ENCODE measurements around the gene ITGB6.

The ITGB6 gene

DNA sequence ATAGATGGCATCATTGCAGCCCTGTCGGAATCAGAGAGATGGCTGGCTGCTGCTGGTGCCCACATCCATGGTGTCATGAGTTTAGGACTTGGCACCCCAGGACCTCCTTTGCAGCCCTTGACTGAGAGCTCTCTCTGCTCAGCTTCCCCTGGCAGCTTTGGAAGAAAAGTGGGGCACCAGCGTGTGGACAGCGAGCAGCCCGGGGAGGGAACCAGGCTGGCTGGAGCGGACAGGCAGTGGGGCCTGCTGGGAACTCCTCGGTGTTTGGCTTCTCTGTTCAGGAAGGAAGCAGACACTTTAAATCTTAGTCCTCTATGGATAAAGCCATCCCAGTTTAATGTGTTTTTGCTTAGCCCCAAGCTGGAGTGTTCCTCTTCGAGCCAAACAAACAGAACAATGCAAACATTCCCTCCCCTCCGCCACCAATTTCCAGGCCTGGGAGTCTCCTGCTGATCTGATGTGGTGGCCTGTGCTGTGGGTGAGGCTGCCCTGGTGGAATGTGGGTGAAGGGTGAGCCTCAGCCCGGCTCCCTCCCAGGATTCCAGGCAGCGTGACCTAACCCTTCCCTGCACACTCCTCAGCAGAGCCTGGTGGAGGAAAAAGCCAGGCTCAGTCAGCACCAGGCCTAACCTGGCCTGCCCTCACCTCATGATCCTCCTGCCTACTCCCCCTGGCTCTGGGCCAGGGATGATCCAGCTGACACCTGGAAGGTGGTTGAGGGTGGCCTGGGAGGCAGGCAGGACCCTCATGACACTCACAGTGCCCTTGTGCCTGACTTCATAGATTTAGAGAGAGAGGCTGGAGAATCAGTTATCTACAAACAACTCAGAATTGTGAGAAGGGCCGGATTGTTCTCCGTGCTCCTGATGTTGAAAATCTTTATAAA lies 21.6 kb upstream of the ITGB6 start:
- DNase-seq (ENCODE audit: low read depth, low spot score), result no peak

DNA sequence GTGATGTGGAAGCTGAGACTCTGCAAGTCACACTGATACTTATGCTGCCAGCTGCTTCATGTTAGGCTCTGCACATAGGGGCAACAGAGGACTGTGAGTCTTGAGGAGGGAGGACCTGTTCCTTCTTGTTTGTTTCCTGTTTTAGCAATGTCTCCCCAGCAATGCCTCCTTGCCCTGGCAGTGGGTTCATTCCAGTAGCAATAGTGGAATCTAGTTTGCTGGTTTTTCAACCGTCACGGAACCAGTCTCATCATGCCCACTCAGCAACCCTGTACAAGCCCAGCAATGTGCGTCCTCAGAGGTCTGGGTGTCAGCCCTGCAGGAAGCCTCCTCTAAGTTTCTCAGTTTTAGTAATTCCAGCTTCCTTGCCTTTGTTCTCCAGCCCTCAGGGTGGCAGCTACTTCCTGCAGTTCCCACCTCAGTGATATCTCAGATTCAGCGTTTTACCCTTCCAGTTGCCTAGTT lies 20.5 kb upstream of the ITGB6 start:
- DNase-seq (ENCODE audit: low read depth, low spot score), result no peak

DNA sequence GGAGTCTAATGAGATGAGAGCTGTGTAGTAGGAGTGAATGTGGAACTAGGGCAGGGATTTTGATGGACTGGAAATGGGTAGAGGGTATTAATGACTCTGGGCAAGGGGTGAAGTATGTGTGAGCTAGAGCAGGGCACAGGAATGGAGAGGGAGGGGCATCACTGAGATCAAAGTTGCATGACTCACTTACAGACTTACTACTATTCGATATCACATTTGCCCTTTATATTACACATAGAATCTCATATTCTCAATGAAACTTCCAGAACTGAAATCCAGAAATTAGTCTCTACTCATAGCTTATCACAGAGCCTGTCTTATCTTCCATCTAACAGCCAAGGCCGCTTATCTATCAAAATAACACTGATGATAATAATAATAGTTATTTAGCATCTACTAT lies 20.0 kb upstream of the ITGB6 start:
- no peak for DNase-seq (ENCODE audit: low read depth, low spot score)

DNA sequence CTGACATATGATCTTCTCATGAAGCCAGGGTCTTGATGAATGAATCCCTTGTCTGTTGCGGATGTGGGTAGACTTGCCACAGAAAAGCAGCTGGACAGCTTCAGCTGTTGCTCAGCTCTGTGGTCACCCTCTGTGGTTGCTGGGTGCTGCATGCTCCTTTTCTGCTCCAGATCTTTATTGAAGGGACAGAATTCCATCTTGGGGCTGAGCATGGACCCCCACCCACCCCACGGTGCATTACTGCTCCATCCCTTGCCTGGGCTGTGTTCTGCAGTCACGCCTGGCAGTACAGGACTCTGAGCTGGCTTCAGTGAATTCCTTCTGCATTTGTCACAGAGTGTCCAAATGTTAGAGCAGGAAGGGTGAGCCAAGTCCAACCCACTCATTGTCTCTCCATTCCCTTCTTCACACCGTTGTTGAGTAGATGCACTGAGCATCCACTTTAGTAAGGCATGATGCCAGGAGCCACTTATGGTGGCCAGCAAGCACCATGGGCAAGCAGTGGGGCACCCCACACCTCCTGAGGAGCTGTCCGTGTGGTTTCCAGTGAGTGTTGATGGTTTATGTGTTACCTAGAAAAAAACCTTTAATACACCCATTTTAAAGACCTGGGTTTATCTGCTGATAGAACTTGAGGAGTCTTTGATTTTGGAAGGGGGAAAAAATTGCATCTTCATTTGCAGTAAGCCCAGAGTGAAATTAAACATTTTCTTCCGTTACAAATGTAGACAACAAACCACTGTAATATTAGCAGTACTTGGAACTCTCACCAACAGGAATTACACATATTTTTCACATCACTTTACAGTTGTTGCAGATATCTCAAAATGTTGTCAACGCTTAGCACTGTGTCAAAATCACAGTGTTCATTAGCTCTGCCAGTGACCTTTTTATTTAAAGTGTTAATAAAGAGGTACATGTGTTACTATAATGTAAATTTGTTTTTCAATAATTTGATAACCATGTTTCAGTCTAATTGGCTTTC lies 14.7 kb upstream of the ITGB6 start:
- no peak for DNase-seq (ENCODE audit: low read depth, low spot score)

DNA sequence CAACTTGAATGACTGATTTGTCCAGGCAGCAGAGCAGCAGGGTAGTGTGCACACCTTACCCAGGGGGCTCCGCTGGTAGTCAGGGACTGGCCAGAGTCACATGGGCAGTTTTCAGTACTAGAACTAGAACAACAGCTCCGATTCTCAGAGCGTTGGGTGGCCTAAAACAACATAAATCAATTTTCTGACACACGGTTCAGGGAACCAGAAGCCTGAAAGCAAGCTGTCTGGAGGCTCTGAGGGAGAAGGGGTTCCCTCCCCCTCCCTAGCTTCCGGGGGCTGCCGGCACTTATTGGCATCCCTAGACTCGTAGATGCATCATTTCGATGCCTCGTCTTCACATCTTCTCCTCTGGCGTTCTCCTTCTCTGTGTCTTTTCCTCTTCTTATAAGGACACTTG lies 13.4 kb upstream of the ITGB6 start:
- no peak for DNase-seq (ENCODE audit: low read depth, low spot score)

DNA sequence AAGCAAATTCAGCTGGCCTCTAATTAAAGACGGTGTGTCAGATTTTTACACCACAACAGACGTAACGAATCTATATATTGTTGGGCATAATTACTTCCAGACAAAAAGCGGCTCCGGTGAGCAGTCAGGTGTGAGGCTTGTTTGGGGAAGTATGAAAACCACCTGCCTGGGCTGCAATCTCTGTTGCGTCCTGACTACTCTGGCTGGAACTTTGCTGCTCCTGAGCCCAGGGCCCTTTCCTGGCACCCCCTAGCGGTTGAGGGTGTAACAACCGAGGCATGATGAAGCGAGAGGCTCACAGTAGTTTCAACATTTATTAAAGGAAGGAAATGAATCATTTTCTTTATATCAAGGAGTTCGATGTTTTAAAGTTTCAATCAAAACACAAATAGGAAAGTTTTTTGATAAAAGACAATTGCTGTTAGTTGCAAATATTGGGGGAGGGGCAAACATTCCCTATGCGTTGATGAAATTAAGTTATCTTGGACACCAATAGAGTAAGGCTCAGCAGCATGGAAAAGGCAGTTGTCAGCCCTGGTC lies 10.6 kb upstream of the ITGB6 start:
- DNase-seq (ENCODE audit: low read depth, low spot score), result peak; percentile 42

DNA sequence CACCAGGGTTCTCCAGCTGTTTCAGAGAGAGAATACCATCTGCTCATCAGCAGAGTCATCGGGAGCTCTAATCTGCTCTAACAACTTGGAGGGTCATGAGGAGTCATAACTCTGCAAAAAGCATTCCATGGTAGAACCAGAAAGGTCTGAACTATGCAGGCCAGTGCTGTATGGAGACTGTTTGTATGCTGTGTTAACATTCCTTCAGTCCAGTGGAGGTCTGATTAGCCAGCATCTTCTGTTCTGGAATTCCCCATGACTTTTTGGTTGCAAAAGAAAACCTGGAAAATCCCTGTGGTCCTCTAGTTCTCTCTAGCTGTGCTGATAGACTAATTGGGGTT lies 9.4 kb upstream of the ITGB6 start:
- no peak for DNase-seq (ENCODE audit: low read depth, low spot score)

DNA sequence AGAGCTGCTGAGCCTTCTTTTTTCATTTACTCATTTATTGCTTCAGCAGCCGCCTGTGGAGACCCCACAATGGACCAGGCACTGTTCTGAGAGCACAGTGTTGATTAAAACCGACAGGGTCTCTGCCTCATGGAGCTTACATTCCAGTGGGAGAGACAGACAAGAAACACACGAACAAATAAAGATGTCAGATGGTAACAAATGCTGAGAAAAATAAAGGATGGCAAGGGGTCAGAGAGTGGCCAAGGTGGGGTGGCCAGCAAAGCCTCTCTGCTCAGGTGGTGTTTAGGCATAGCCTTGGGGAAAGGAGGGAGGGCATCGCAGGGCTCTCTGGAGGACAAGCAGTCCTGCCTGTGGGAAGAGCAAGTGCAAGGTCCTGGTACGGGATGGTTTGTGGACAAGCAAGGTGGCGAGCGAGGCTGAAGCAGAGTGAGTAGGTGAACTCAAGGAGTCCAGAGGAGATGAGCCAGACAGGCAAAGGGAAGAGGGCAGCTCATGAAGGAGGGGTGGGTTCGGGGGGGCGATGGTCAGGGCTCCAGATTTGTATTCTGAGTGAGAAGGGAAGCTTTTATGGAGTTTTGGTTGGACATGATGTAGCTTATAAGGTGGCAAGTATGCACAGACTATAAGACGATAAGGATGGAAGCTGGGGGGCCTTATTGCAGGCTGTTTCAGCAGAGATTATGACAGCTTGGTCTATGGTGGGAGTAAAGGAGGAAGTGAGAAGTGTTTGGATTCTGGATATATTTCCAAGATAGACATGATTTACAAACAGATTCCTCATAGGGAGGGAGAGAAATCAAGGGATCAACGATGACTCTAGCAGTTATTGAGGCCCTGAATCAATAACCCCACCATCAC lies 8.8 kb upstream of the ITGB6 start:
- no peak for DNase-seq (ENCODE audit: low read depth, low spot score)

DNA sequence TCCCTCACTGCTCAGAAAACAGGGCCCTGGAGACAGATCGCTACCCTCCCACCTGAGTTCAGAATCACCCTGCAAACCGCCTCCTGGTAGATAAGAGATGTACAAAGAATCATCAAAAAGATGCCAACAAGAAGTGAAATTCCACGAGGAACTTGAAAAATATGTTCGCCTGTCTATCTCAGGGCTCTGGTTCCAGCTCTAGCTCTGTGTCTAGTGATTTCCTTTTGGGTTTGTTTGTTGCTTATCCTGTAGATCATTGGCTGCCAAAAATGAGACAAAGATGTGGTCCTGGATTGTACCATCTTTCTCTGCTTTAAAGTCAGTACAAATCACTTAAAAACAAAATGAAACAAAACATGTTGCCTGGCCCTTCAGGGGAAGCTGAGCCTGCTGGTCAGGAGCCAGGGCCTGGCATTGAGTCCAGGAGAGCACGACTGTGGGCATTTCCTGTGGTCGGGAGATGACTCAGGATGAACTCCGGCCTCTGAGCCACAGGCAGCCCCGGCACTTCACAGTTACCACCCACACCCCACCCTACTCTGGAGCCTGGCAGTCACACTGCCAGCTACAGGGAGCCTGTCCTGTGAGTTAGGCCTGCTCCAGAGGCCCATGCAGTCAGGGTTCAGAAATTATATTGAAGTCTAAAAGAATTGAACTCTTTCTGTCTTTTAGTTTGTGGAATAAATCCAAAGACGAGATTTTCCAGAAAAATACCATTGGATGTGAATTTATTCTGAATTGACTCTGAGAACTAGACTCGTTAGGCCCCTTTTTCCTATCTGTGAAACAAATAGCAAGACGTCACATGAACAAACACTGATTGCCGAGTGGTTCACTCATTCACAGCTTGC lies 8.0 kb upstream of the ITGB6 start:
- DNase-seq (ENCODE audit: low read depth, low spot score), result no peak

DNA sequence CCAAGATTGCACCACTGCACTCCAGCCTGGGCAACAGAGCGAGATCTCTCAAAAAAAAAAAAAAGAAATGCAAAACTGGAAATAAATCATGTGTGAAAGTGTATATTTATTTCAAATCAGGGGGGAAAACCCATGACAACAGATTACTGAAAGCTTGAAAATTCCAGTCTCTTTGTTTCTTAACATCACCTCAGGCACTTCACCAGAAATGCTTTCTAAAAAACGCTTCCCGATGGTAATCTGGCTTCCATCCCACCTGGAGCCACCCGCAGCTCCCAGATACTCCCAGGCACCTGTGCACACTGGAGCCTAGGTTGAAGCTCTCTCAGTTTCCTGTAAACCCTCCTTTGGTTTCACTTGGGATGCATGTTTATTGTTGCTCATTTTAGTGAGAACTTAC lies 7.2 kb upstream of the ITGB6 start:
- DNase-seq (ENCODE audit: low read depth, low spot score), result no peak

DNA sequence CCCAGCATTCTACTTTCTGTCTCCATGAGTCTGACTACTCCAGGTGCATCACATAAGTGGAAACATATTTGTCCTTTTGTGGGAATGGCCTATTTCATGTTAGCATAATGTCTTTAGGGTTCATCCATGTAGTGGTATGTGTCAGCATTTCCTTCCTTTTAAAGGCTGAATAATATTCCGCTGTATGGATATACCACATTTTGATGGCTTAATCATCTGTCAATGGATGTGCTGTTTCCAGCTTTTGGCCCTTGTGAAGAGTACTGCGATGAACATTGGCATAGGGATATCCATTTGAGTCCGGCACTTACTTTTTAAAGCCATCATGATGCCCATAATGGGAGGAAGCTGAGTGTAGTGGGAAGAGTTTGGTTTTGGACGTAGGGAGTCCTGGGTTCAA lies 6.4 kb upstream of the ITGB6 start:
- no peak for DNase-seq (ENCODE audit: low read depth, low spot score)

DNA sequence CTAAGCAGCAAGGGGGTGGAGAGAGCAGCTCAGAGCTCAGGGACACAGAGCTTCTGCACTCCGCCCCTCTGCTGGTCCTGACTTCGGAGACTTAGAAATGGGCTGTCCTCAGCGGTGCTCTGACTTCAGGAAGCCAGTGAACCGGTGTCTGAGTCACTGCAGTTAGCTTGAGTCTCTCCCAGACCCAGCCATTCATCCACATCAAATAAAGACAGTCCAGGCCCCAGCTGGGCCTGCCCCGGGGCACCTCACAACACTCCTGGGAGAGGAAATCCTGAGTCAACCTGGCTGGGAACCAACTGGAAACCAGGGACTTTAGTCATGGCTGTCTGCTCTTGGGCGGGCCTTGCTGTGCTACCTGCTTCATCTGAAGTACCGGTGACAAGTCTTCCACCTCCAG lies 5.4 kb upstream of the ITGB6 start:
- no peak for DNase-seq (ENCODE audit: low read depth, low spot score)

DNA sequence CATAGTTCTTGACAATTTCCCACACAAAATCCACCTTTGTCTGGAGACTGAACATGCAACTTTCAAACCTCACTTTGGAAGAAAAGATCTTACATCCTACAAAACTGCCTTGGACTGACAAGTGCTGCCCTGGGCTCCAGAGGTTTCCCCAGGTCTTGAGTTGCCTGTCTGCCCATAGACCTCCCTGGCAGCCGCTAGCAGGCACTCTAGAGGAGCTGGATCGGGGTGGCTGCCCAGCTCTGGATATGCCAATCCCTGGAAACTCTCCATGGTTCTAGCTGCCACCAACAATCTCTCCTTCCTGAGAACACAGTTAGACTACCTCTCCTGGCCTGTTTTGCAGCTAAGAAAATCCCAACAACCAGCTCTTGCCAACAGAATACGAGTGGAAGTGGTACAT lies 3.4 kb upstream of the ITGB6 start:
- DNase-seq (ENCODE audit: low read depth, low spot score), result no peak

DNA sequence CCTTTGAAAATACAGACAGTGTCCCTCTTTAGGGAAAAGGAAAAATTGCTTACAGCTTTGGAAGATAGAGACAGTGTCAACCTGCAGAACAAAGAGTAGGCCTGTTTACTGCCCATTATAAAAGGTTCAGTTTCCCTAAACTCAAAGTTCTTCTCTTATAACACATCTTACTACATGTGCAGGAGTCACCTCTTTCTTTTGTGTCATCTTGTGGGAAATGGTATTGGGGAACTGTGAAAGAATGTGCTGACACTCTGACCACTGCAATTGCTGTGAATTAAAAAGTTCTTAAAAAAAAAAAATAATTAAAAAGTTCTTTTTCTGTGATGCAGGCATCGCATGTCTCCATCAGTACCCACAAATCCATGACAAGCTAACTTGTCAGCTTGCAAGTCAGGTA lies 2.9 kb upstream of the ITGB6 start:
- no peak for DNase-seq (ENCODE audit: low read depth, low spot score)

DNA sequence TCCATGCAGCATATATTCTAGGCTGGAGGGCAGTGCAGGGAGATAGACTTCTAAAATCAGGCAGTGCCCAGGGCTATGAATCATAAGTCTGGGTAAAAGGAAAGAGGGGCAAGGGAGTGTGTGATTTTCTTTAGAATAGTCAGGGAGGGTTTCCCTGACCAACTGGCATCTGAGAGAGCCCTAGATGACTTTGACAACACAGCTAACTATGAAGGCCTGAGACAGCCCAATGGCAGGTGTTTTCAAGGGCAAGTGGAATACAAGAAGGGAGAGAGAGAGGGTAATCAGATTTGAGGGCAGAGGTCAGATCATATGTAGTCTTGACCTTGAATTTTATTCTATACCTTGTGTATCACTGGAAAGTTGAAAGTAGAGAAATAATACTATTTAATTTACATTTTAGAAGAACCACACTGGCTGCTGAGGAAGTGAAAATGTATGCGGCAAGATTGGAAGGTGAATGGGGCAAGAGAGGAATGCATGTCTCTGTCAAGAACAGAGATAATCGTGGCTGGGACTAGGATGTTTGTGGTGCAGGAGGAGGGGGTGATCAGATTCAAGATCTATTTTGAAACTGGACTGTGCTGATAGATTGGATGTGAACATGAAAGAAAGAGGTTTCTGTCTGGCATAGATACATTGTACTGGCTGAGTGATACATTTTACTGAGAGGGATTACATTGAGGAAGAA lies 1.9 kb upstream of the ITGB6 start:
- DNase-seq (ENCODE audit: low read depth, low spot score), result no peak

DNA sequence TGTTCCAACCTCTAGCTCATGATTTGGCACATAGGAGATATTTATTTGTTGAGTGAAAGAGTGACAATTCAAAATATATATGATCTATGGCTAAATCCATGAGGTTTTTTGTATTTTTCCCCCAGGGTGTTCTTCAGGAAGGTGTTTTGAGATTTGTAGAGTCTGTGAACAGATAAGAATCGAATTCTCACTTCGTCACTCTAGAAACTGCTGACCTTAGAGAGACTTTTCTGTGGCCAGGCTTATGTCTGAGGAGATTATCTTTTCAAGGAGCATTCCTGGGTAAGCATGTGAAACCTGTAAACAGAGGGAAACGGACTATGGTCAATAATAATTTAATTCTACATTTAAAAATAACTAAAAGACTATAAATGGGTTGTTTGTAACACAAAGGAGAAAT lies 849 bp upstream of the ITGB6 start:
- DNase-seq (ENCODE audit: low read depth, low spot score), result no peak

DNA sequence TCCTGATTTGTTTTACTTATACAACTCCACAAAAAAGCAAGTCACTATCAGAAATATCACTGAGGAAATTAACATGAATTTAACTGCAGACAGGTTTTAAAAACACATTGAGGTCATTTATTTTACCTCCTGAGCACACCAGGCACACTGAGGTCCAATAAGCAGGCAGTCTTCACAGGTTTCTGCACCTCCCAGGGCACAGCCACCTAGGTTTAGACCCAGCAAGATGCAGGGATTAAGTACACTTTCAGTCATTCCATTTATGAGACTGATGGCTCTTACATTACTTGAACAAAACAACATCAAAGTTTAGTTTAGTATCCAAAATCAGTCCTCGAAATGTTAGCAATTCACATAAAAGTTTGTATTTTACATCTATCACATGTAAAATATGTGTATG lies 1.0 kb downstream of the ITGB6 start:
- no peak for DNase-seq (ENCODE audit: low read depth, low spot score)

DNA sequence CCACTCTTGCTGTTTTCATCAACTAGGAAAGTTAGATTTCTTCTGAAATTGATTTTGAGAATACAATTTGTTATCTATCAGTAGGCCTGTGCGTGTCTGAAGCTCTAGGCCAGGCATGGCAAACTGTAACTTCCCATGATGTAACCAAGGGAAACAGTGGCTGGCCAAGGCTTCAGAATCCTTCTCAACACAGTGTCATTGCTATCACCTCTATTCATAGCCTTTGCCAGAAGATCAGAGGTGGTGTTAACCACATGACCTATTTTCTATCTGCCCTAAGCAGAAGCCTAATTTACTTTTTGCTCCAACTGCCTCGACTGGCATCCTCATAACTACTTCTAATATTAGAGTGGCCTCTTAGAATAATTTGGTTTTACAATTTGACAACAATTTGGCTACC lies 2.5 kb downstream of the ITGB6 start:
- DNase-seq (ENCODE audit: low read depth, low spot score), result no peak

DNA sequence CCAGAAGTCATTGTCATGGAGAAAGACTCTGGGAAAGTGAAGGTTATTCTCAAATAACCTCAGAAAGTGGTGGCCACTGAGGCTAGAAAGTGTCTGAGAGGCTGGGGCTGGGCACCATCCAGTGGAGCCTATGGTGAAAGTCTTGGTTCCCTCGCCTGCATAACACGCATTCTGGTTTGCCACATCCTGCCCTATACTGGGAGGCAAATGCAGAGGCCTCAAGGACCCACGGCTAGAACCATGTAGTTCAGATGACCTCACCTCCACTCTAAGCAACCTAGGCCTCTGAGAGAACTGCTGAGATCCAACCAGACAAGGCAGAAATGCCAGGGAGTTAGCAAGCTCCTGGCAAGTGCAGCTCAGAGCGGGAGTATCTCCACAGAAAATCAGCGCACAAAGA lies 5.1 kb downstream of the ITGB6 start:
- no peak for DNase-seq (ENCODE audit: low read depth, low spot score)

DNA sequence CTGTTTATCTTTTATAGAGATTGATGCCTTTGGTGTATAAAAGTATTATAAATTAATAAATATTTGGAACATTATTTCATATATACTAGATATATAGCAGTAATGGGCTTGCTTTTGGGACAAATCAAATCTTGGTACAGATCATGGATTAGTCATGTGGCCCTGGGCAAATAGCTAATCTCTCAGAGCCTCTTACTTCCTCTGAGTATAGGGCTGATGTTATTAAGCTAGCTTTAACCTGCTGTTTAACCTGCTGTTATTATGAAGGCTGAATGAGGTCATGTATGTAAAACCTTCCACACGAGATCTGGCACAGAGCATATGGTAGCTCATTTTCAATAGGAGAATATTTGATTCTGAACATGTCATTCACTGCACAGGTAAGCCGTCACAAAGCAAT lies 5.7 kb downstream of the ITGB6 start:
- no peak for DNase-seq (ENCODE audit: low read depth, low spot score)

All from iPS DF 19.7 (cell line).